ENCODE results near the gene FCMR. TPM values are rescaled to one million over a fixed set of nuclear protein-coding genes. Genes with fewer than 3 reads are reported as not detected.

The FCMR gene
- total and polyA plus RNA-seq, 9 of the 15 experiments (the other 6 are each of a cell fraction or from before 2014, with no cell fraction given): 0.11 to 0.82 (median 0.20) TPM; not detected in 5

DNA sequence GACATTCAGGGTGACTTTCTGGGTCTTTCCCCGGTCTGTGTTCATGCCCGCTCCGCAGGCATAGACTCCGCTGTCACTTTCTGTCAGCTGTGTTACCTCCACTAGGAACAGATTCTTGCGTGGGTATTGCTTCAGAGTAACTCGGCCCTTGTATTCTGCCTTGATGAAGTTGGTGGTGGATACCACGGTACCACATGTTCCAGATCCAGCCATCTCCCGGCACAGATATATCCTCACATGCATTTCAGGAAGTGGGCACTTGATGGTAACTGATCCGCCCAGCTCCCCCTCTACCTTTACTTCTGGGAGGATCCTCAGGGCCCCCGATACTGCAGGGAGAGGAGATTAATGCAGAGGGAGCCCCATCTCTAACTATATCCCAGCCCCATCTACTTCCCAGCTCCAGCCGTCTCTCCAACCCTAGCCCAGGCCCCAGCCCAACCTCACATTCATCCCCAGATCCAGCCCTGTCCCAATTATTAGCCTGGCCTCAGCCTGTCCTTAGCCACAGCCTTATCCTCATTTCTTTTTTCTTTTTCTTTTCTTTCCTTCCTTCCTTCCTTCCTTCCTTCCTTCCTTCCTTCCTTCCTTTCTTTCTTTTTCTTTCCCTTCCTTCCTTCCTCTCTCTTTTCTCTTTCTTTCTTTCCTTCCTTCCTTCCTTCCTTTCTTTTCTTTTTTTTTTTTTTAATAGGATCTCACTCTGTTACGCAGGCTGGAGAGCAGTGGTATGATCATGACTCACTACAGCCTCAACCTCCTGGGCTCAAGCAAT, 7.8 kb downstream of the FCMR start (continued):
- TF ChIP-seq, protein P1, sequence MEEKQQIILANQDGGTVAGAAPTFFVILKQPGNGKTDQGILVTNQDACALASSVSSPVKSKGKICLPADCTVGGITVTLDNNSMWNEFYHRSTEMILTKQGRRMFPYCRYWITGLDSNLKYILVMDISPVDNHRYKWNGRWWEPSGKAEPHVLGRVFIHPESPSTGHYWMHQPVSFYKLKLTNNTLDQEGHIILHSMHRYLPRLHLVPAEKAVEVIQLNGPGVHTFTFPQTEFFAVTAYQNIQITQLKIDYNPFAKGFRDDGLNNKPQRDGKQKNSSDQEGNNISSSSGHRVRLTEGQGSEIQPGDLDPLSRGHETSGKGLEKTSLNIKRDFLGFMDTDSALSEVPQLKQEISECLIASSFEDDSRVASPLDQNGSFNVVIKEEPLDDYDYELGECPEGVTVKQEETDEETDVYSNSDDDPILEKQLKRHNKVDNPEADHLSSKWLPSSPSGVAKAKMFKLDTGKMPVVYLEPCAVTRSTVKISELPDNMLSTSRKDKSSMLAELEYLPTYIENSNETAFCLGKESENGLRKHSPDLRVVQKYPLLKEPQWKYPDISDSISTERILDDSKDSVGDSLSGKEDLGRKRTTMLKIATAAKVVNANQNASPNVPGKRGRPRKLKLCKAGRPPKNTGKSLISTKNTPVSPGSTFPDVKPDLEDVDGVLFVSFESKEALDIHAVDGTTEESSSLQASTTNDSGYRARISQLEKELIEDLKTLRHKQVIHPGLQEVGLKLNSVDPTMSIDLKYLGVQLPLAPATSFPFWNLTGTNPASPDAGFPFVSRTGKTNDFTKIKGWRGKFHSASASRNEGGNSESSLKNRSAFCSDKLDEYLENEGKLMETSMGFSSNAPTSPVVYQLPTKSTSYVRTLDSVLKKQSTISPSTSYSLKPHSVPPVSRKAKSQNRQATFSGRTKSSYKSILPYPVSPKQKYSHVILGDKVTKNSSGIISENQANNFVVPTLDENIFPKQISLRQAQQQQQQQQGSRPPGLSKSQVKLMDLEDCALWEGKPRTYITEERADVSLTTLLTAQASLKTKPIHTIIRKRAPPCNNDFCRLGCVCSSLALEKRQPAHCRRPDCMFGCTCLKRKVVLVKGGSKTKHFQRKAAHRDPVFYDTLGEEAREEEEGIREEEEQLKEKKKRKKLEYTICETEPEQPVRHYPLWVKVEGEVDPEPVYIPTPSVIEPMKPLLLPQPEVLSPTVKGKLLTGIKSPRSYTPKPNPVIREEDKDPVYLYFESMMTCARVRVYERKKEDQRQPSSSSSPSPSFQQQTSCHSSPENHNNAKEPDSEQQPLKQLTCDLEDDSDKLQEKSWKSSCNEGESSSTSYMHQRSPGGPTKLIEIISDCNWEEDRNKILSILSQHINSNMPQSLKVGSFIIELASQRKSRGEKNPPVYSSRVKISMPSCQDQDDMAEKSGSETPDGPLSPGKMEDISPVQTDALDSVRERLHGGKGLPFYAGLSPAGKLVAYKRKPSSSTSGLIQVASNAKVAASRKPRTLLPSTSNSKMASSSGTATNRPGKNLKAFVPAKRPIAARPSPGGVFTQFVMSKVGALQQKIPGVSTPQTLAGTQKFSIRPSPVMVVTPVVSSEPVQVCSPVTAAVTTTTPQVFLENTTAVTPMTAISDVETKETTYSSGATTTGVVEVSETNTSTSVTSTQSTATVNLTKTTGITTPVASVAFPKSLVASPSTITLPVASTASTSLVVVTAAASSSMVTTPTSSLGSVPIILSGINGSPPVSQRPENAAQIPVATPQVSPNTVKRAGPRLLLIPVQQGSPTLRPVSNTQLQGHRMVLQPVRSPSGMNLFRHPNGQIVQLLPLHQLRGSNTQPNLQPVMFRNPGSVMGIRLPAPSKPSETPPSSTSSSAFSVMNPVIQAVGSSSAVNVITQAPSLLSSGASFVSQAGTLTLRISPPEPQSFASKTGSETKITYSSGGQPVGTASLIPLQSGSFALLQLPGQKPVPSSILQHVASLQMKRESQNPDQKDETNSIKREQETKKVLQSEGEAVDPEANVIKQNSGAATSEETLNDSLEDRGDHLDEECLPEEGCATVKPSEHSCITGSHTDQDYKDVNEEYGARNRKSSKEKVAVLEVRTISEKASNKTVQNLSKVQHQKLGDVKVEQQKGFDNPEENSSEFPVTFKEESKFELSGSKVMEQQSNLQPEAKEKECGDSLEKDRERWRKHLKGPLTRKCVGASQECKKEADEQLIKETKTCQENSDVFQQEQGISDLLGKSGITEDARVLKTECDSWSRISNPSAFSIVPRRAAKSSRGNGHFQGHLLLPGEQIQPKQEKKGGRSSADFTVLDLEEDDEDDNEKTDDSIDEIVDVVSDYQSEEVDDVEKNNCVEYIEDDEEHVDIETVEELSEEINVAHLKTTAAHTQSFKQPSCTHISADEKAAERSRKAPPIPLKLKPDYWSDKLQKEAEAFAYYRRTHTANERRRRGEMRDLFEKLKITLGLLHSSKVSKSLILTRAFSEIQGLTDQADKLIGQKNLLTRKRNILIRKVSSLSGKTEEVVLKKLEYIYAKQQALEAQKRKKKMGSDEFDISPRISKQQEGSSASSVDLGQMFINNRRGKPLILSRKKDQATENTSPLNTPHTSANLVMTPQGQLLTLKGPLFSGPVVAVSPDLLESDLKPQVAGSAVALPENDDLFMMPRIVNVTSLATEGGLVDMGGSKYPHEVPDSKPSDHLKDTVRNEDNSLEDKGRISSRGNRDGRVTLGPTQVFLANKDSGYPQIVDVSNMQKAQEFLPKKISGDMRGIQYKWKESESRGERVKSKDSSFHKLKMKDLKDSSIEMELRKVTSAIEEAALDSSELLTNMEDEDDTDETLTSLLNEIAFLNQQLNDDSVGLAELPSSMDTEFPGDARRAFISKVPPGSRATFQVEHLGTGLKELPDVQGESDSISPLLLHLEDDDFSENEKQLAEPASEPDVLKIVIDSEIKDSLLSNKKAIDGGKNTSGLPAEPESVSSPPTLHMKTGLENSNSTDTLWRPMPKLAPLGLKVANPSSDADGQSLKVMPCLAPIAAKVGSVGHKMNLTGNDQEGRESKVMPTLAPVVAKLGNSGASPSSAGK (IDR thresholded peaks at IDR 0.05): no peak
- TF ChIP-seq PURB (CRISPR knock-in tag; IDR thresholded peaks at IDR 0.05; ENCODE audit: low read depth) (no peak), U2AF2 (optimal IDR thresholded peaks at IDR 0.05; ENCODE audit: low read depth, low read length) (no peak), MEF2D (tag; conservative IDR thresholded peaks at IDR 0.05; ENCODE audit: low read depth) (no peak), RHOXF2B (CRISPR knock-in tag; conservative IDR thresholded peaks at IDR 0.05) (no peak), ZBED1 (IDR thresholded peaks at IDR 0.05) (no peak), EP400 (IDR thresholded peaks at IDR 0.05) (no peak), RCOR1 (IDR thresholded peaks at IDR 0.05; ENCODE audit: borderline replicate concordance in 1 of 2, low read depth in 2 of 2, low read length in 2 of 2) (no peak), MTA2 (IDR thresholded peaks at IDR 0.05; ENCODE audit: low read depth) (no peak)
- TF ChIP-seq, protein P2, sequence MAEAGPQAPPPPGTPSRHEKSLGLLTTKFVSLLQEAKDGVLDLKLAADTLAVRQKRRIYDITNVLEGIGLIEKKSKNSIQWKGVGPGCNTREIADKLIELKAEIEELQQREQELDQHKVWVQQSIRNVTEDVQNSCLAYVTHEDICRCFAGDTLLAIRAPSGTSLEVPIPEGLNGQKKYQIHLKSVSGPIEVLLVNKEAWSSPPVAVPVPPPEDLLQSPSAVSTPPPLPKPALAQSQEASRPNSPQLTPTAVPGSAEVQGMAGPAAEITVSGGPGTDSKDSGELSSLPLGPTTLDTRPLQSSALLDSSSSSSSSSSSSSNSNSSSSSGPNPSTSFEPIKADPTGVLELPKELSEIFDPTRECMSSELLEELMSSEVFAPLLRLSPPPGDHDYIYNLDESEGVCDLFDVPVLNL (CRISPR knock-in tag; IDR thresholded peaks at IDR 0.05; ENCODE audit: low read depth): no peak

Measured in K562 (cell line).